ENCODE measurements around the gene F10. TPM values are rescaled to one million over a fixed set of nuclear protein-coding genes. Genes with fewer than 3 reads are reported as not detected.

F10 gene
- polyA plus RNA-seq, 1 of the 3 experiments (the other 2 are of a cell fraction), result 12.5 TPM

GRCh38 chr13:113086031-113086750, 36.4 kb upstream of the F10 start:
- Histone ChIP-seq H3K79me2 (ENCODE audit: insufficient read depth) (no peaks in the 10 kb centered on the region), H3K36me3 (replicated peaks in 1 of 2; ENCODE audit: control insufficient read depth in 1 of 2, insufficient read depth in 2 of 2, low read length in 1 of 2) (no peaks in the 10 kb centered on the region), H4K20me1 (ENCODE audit: insufficient read depth) (no peaks in the 10 kb centered on the region), H3K4me2 (no peak overlapping the region), H3F3A (replicated peaks; ENCODE audit: insufficient read depth) (no peaks in the 10 kb centered on the region), H3K4me3 (ENCODE audit: low read depth in 2 of 2, low read length in 1 of 2) (no peak overlapping the region), H3K9ac (no peak overlapping the region), H3K27ac (ENCODE audit: low read depth in 2 of 2, low read length in 1 of 2) (no peak overlapping the region), H3K4me1 (ENCODE audit: control insufficient read depth in 1 of 2, insufficient read depth in 2 of 2, low read depth in 1 of 2, low read length in 1 of 2) (peaks cover 0 to under 1% of the 10 kb centered on the region in 2 experiments; a peak in 1 of 4 replicates), H3K9me3 (no peaks in the 10 kb centered on the region), H3K9me2 (no peaks in the 10 kb centered on the region), H2AFZ (ENCODE audit: low read depth) (no peak overlapping the region), H3K27me3 (ENCODE audit: insufficient read depth) (no peaks in the 10 kb centered on the region)
- TF ChIP-seq CTCF (IDR thresholded peaks at IDR 0.05) (peak; percentile 13; the same call in 1 of the 2 replicates), MEF2A (IDR thresholded peaks at IDR 0.05; ENCODE audit: borderline replicate concordance, low read depth) (no peak)
- ChIA-PET CTCF (interaction anchor here (0.9 kb wide), 1 partner anchor 85 kb away, joined by 3 read pairs; no protein-coding TSS in a partner anchor), POLR2A (no interaction called here)
- no peak for DNase-seq
- 62% methylated on average over 22 of the region's 32 CpGs for WGBS (ENCODE audit: low lambda C conversion rate)

GRCh38 chr13:113086991-113087922, 35.3 kb upstream of the F10 start:
- no peak for TF ChIP-seq MXI1 (IDR thresholded peaks at IDR 0.05; ENCODE audit: low read depth, low read length)
- no peak for TF ChIP-seq RXRA (IDR thresholded peaks at IDR 0.05; ENCODE audit: borderline replicate concordance, low read depth)
- no peak for TF ChIP-seq USF2 (IDR thresholded peaks at IDR 0.05; ENCODE audit: borderline replicate concordance, low read depth, low read length)
- no peak for TF ChIP-seq ZBTB33 (IDR thresholded peaks at IDR 0.05; ENCODE audit: borderline replicate concordance, low read depth)
- TF ChIP-seq NRF1 (IDR thresholded peaks at IDR 0.05; ENCODE audit: low read depth, low read length), result no peak
- TF ChIP-seq JUND (IDR thresholded peaks at IDR 0.05), result no peak
- no peak for TF ChIP-seq IRF3 (IDR thresholded peaks at IDR 0.05; ENCODE audit: low read depth, low read length)
- no peaks in the 10 kb centered on the region for H4K20me1 ChIP-seq (ENCODE audit: insufficient read depth)
- H3K9me3 ChIP-seq, result no peaks in the 10 kb centered on the region
- H3K4me2 ChIP-seq, result no peak overlapping the region
- no peaks in the 10 kb centered on the region for H3K4me1 ChIP-seq (ENCODE audit: control insufficient read depth in 1 of 2, insufficient read depth in 2 of 2, low read depth in 1 of 2, low read length in 1 of 2)
- H2AFZ ChIP-seq (ENCODE audit: low read depth), result no peak overlapping the region
- H3K9ac ChIP-seq, result no peak overlapping the region
- ChIA-PET CTCF (no interaction called here), POLR2A (no interaction called here)
- H3K79me2 ChIP-seq (ENCODE audit: insufficient read depth), result no peaks in the 10 kb centered on the region
- no peak for DNase-seq
- H3F3A ChIP-seq (replicated peaks; ENCODE audit: insufficient read depth), result no peaks in the 10 kb centered on the region
- H3K27me3 ChIP-seq (ENCODE audit: insufficient read depth), result no peaks in the 10 kb centered on the region
- no peaks in the 10 kb centered on the region for H3K36me3 ChIP-seq (replicated peaks in 1 of 2; ENCODE audit: control insufficient read depth in 1 of 2, insufficient read depth in 2 of 2, low read length in 1 of 2)
- no peak overlapping the region for H3K4me3 ChIP-seq (ENCODE audit: low read depth in 2 of 2, low read length in 1 of 2)
- H3K27ac ChIP-seq (ENCODE audit: low read depth in 2 of 2, low read length in 1 of 2), result no peak overlapping the region
- H3K9me2 ChIP-seq, result no peaks in the 10 kb centered on the region
- WGBS (ENCODE audit: low lambda C conversion rate), result 68% methylated on average over 35 of the region's 39 CpGs
